Left cardiac atrium (tissue), 4 donors: ENCODE measurements around the gene ZSCAN16. TPM values are rescaled to one million over a fixed set of nuclear protein-coding genes. Genes with fewer than 3 reads are reported as not detected.

Experiments
- ATAC-seq, 2 donors: fragments of 200-7000 bp; cut with Tn5 transposase; one replicate each; pipeline ENCODE4 v1.9.1; 2020; ENCODE audit warnings: mild to moderate bottlenecking in 2 of 2, moderate library complexity in 2 of 2
- DNase-seq: peaks from one replicate; pipeline ENCODE4 v3.0.0-alpha.2; 2020
- intact Hi-C, 2 donors: fragments of 100-400 bp; cut with DNase I; formaldehyde crosslinking; loops; one replicate each; pipeline versions ENCODE4 v1.14.1 to v1.15.1; 2022 to 2023
- total RNA-seq, 2 donors: library from RNA; stranded (reverse); fragmentation: NEBNext Ultra II Directional; extraction: Animal tissue kit (Norgen Biotek cat#: 25700); gene quantifications; one replicate each; pipeline ENCODE4 v1.2.1, GENCODE V29; 2021
- donor health status: DM: no; HTN: yes; CAD: no.
- donor health status: DM: no; HTN: yes; CAD: no; lungs with severe emphysema.
- donor health status: DM: yes; HTN: yes; CAD: no.
- donor health status: Dilated cardiomyopathy.

The ZSCAN16 gene
- total RNA-seq, 2 donors from 2014 or later, result 2.4 TPM

DNA sequence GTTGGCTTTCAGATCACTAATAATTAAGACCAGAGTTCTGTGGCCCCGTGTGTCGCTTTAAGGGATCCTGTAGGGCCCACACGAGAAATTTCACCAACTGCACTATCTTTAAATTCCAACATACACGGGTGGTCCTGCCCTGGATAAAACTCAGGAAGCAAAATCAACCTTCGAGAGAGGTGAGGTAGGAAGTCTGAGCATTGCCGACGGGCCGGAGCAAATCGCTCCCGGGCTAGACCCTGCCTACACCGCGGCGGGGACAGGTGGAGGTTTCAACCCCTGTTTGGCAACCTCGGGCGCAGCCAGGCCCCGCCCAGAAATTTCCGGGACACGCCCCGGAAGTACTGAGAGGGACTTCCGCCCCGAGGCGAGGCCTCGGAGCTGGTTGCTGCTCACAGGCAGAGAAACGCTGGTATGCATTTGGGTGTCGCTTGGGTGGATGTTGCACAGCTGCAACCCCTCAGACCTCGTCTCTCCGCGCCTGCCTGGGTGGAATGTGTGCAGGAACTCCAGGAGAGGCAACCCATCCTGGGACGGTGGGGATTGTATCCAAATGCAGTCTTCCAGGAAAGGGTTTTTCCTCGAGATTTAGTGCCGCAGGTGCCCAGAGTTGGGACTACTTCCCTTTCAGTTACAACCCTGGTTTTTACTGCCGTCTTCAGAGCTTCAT lies 37.1 kb downstream of the ZSCAN16 start:
- ATAC-seq (peak; percentile 97), DNase-seq (peak; percentile 78)
- intact Hi-C loops, result no loop called here

DNA sequence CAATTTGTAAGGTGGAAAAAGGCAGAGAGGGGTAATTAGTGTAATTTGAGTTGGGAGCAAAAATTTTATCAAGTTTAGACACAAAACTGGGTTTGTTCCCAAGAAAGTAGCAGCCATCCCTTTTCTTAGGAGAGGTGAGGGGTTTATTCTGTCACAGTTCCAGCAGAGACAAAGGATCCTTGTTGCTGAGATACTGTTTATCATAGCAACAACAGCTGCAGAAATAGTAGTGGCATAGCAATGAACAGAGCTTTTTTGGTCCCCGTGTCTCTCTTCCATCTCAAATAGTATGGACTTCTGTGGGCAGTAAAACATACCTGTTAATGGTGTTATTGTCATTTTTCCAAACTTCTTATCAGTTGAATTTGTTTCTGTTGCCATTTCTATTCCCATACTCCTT lies 41.2 kb downstream of the ZSCAN16 start:
- DNase-seq (no peak), ATAC-seq (no peak)
- intact Hi-C loops, result no loop called here

GRCh38 chr6:28167068-28167467 lies 42.7 kb downstream of the ZSCAN16 start:
- intact Hi-C loops, result no loop called here
- DNase-seq, result no peak

DNA sequence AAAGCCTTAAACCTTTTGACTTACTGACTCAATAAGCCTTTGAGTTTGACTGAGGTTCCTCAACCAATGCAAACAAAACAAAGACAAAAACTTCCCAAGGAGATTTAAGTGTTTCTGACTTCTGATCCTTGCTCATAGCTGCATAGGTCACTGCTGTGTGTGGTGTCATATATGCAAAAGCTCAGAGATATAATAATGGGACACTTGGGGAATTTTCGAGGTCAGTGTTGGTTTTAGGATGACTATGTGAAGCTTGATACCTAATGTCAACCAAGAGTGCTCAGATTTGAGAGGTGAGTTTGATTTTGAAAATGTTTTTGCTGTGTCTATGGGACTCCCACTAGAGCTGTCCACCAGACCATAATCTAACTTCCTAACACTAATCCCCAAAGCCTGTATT lies 43.5 kb downstream of the ZSCAN16 start:
- intact Hi-C loops, result no loop called here
- DNase-seq, result no peak
- no peak for ATAC-seq

More at GRCh38 chr6:28167068-28167467, 42.7 kb downstream of the ZSCAN16 start:
- ATAC-seq, result no peak

DNA sequence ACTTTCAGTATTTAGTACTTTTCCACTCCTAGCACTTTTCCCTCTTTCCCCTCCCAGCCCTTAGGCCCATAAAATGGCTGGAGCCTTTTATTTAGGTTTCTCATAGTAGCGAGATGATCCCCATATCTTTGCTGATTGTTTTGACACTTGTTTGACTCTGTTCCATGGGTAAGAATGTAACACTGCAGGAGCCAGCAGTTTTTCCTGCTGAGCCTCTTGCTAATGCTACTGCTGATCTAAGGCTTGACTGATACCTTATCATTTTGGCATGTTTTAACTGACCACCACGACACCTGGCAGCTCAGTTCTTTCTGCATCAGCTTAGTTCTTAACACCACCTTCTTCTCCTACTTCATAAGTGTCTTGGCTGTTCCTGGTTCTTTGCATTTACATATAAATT lies 46.9 kb downstream of the ZSCAN16 start:
- intact Hi-C loops, result no loop called here
- ATAC-seq, result no peak
- DNase-seq, result no peak

GRCh38 chr6:28172006-28172405 lies 47.6 kb downstream of the ZSCAN16 start:
- intact Hi-C loops, result no loop called here
- ATAC-seq (no peak), DNase-seq (no peak)

- intact Hi-C loops, result no loop called here
- DNase-seq (no peak), ATAC-seq (no peak)
Observed at GRCh38 chr6:28176373-28176772, 52.0 kb downstream of the ZSCAN16 start.

Other genes with a start within 250 kb of the ZSCAN16 start
- not detected for gene OR2B2, start 212.2 kb upstream of the ZSCAN16 start, total RNA-seq
- not detected for gene OR2B6, start 167.4 kb upstream of the ZSCAN16 start, total RNA-seq
- under 1 TPM; 0.24 to 0.44 TPM for gene ZNF165, start 44.0 kb upstream of the ZSCAN16 start, total RNA-seq
- gene ZKSCAN8, start 17.3 kb downstream of the ZSCAN16 start, total RNA-seq, result 10 to 100 TPM; 10.8 to 15.8 TPM
- 1 to 10 TPM; 9.2 to 9.6 TPM for gene ZSCAN9, start 100.7 kb downstream of the ZSCAN16 start, total RNA-seq
- 1 to 10 TPM; 2.3 to 3.1 TPM for gene ZKSCAN4, start 127.7 kb downstream of the ZSCAN16 start, total RNA-seq
- gene NKAPL, start 134.7 kb downstream of the ZSCAN16 start, total RNA-seq, result 1 to 10 TPM; 5.4 to 6.1 TPM
- gene ZSCAN26, start 142.5 kb downstream of the ZSCAN16 start, total RNA-seq, result 10 to 100 TPM in 1 of 2 donors, 1 to 10 TPM in 1; 8.8 to 11.9 TPM
- gene PGBD1, start 157.0 kb downstream of the ZSCAN16 start, total RNA-seq, result 1 to 10 TPM; 2.7 TPM
- gene ZSCAN31, start 211.5 kb downstream of the ZSCAN16 start, total RNA-seq, result 10 to 100 TPM in 1 of 2 donors, 1 to 10 TPM in 1; 8.4 to 11.4 TPM
- gene ZKSCAN3, start 225.3 kb downstream of the ZSCAN16 start, total RNA-seq, result 1 to 10 TPM; 3.2 to 4.6 TPM